Ramos (cell line): Measurements from ENCODE around the gene SP2.
"Not testable (repeated sequence)": the region's sequence is repeated elsewhere in the genome, so short reads cannot be mapped to it uniquely, and the experiment has no call there.

Source experiments
- in situ Hi-C: fragments of 300-500 bp; cut with MboI; formaldehyde crosslinking; loops from one replicate; pipeline ENCODE4 v1.14.3; 2022; ENCODE audit warnings: low sequenced_read_pairs; ENCODE audit not compliant: unreplicated experiment

SP2 gene

DNA sequence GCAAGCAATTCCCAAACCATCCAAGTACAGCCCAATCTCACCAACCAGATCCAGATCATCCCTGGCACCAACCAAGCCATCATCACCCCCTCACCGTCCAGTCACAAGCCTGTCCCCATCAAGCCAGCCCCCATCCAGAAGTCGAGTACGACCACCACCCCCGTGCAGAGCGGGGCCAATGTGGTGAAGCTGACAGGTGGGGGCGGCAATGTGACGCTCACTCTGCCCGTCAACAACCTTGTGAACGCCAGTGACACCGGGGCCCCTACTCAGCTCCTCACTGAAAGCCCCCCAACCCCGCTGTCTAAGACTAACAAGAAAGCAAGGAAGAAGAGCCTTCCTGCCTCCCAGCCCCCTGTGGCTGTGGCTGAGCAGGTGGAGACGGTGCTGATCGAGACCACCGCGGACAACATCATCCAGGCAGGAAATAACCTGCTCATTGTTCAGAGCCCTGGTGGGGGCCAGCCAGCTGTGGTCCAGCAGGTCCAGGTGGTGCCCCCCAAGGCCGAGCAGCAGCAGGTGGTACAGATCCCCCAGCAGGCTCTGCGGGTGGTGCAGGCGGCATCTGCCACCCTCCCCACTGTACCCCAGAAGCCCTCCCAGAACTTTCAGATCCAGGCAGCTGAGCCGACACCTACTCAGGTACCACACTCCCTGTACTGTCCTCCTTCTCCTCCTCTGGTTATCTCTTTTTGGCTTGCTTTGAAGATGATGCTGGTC, 20.6 kb downstream of the SP2 start:
- in situ Hi-C loops, result no loop called here

GRCh38 chr17:47917581-47917980, 21.5 kb downstream of the SP2 start:
- in situ Hi-C loops, result no loop called here

- in situ Hi-C loops, result no loop called here
Observed at GRCh38 chr17:47918006-47918405, 22.0 kb downstream of the SP2 start.

- in situ Hi-C loops, result no loop called here
Observed at GRCh38 chr17:47918991-47919390, 23.0 kb downstream of the SP2 start.

- in situ Hi-C loops, result not testable (repeated sequence)
Observed at GRCh38 chr17:47919889-47920288, 23.9 kb downstream of the SP2 start.

DNA sequence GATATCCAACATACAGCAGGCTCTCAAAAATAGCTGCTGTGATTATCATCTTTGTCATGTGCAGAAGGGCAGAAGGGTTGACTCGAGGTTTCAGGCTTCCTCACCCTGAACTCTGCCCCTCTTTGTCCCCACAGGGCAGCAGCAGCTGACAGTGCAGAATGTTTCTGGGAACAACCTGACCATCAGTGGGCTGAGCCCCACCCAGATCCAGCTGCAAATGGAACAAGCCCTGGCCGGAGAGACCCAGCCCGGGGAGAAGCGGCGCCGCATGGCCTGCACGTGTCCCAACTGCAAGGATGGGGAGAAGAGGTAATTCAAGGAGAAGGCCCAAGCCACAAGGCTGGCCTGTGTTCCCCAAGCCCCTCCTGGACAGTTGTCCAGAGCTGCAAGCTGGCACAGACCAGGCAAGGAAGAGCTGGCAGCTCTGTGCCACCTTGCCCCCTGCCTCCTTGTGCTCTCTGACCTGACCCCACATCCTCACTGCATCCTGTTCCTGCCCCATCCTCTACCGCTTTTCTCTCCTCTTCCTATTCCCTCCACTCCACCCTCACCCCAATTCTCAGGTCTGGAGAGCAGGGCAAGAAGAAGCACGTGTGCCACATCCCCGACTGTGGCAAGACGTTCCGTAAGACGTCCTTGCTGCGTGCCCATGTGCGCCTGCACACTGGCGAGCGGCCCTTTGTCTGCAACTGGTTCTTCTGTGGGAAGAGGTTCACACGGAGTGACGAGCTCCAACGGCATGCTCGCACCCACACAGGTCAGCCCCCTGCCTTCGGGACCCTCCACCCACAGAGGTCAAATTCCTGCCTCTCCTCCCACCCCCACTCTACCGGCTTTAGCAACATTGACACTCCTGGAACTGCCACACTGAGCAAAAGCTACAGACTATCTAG, 29.0 kb downstream of the SP2 start:
- in situ Hi-C loops, result no loop called here

GRCh38 chr17:47925678-47925988, 29.6 kb downstream of the SP2 start:
- in situ Hi-C loops, result no loop called here

DNA sequence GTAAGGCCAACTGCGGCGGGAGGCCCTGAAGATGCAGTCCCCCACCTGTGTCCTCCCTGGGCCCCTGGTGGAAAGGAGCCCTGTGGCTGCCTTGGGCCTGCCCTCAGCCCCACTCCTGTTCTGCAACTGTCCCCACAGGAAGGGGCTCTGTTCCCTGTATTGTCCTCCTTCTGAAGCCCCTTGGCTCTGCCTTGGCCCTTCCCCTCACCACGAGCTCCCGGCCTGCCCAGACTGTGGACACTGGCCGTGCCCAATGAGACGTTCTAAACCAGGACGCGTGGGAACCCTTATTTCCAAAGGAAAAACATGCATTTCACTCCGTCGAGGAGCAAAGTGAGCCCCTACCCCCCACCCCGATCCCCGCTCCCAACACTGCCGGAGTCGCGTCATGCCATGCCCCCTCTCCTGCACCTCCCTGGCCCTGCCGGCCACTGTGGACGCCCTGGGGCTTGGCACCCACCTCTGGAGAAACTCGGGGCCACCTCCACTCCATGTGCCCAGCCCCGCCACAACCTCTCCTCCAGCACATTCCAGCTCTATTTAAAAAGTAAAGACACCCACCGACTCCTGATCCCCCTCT, 31.9 kb downstream of the SP2 start:
- in situ Hi-C loops, result no loop called here

DNA sequence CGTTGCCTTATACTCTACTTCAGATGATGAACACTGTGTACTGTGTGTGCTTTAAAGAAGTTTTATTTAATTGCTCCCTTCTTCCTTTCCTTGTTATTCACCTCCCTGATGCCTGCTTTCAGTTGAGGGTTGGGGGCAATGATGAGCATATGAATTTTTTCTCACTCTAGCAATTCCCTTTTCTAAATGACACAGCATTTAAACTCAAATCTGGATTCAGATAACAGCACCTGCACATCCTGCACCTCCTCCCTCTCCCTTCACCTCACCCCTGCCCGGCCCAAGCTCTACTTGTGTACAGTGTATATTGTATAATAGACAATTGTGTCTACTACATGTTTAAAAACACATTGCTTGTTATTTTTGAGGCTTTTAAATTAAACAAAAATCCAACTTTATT, 32.4 kb downstream of the SP2 start:
- in situ Hi-C loops, result no loop called here

- in situ Hi-C loops, result no loop called here
Observed at GRCh38 chr17:47929218-47930000, 33.4 kb downstream of the SP2 start.

- in situ Hi-C loops, result no loop called here
Observed at GRCh38 chr17:47931848-47932247, 35.8 kb downstream of the SP2 start.

DNA sequence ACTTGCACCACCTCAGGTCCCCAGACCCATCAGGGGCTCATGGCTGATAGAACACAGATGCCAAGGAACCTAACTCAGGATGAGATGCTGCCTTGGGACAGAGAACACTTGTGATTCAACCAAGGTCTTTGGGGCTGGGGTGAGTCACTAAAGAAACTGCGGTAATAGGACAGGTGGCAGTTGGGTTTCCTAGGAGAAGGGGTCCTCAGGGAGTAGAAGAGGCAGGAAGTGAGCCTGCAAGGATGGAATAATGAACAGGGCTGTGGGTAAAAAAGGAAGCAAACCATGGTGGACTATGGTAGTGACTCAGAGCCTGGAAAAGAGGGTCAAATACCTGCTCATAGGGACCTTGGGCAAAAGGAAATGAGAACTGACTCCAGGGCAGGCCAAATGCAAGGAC, 38.8 kb downstream of the SP2 start:
- in situ Hi-C loops, result no loop called here

- in situ Hi-C loops, result not testable (repeated sequence)
Observed at GRCh38 chr17:47935468-47935867, 39.4 kb downstream of the SP2 start.

DNA sequence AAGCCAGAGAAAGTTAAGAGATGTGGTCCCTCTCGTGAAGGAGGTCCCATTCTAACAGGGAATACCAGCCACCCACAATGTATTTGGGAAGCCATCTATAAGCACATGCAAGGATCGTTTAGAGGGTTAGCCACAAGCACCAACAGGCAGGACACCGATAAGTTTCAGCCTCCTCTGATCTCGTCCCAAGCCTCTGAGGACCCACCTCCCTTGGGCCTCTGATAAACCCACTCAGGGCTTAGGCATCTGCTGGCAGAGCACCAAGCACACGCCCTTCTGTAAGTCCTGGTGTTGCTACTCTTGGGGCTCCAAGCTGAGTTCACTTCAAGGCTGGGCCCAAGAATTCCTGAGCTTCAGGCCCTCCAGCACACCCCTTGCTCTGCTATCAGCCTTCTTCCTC, 39.9 kb downstream of the SP2 start:
- in situ Hi-C loops, result no loop called here

- in situ Hi-C loops, result no loop called here
Observed at GRCh38 chr17:47937941-47938340, 41.9 kb downstream of the SP2 start.

GRCh38 chr17:47941246-47942095, 45.4 kb downstream of the SP2 start, which contains the start of gene PNPO:
Gene PNPO, plus strand, starts transcription at chr17:47941571. Its CDS starts 105 bp downstream, at chr17:47941676.
- in situ Hi-C loops, result no loop called here

DNA sequence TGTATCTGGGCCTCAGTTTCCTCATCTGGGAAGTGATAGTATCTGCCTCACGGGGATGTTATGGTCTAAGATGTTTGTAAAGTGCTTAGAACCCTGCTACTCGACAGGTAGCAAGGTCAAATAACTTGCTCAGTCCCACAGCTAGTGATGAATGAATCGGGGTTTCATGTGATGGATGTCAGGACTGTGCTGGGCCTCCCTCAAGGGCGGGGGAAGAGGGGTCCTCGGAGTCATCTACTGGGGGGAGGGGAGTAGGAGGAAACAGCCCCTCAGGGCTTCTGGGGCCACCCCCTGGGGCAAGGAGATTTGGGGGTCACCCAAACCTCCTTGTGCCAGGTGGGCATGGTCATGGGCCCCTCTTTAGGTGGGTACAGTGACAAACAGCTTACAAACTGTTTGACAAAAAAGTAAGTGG, 46.1 kb downstream of the SP2 start:
- in situ Hi-C loops, result no loop called here

DNA sequence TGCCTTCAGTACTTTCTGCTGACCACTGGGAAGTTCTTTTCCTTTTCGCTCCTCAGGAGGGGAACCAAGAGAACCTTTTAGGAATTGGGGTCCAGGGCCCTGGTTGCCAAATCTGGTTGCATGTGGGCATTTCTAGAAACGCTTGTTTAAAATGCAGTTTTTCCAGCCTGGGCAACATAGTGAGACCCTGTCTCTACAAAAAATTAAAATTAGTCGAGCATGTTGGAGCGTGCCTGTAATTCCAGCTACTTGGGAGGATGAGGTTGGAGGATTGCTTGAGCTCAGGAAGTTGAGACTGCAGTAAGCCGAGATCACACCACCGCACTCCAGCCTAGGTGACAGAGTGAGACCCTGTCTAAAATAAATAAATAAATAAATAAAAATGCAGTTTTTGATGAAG, 46.5 kb downstream of the SP2 start:
- in situ Hi-C loops, result no loop called here

DNA sequence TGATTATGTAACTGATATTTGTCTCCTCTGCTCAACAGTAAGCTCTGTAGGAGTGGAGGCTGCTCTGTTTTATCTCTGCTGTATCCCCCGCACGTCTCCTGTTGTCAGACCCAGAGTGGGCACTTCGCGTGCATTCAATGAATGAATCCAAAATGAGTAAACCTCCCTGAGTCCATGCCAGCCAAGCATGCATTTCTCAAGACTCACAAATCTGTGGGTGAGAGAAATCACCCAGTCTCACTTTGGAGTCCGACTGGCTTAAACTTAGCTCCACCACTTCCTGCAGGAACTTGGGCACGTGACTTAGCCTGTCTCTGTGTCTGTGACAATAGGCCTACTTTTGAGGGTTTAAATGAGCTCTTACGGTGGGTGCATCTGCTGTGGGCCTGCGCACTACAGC, 49.0 kb downstream of the SP2 start:
- in situ Hi-C loops, result no loop called here
